ENCODE results near the gene FGF18. TPM values are rescaled to one million over a fixed set of nuclear protein-coding genes. Genes with fewer than 3 reads are reported as not detected.

FGF18 gene
- total RNA-seq, 4 donors from 2014 or later, result 0.20 TPM; not detected in 3

- in situ Hi-C loops (cut with MboI; ENCODE audit: low sequenced_read_pairs in 4 of 4), result no loop called here
- Histone ChIP-seq H3K9me3 (no peaks in the 10 kb centered on the region), H3K4me3 (no peak overlapping the region), H3K27ac (no peak overlapping the region), H3K36me3 (no peaks in the 10 kb centered on the region), H3K27me3 (no peaks in the 10 kb centered on the region), H3K4me1 (no peaks in the 10 kb centered on the region)
- DNase-seq, result no peak
- ATAC-seq, result no peak
- intact Hi-C loops (cut with DNase I; ENCODE audit: low total_unique reads), result no loop called here
- TF ChIP-seq CTCF (IDR thresholded peaks at IDR 0.05 in 4 of 5, conservative IDR thresholded peaks at IDR 0.05 in 1 of 5) (no peak), POLR2A (IDR thresholded peaks at IDR 0.05) (no peak)
These were observed 25.1 kb downstream of the FGF18 start for GRCh38 chr5:171444582-171444981.

GRCh38 chr5:171445644-171446516, 26.4 kb downstream of the FGF18 start:
- DNase-seq (peak in 1 of 2 donors; percentile 24), ATAC-seq (peak; percentile 28 to 40)
- Histone ChIP-seq H3K4me3 (no peak overlapping the region), H3K4me1 (no peaks in the 10 kb centered on the region), H3K36me3 (no peaks in the 10 kb centered on the region), H3K27ac (no peak overlapping the region), H3K9me3 (no peaks in the 10 kb centered on the region), H3K27me3 (no peaks in the 10 kb centered on the region)
- in situ Hi-C loops (cut with MboI; ENCODE audit: low sequenced_read_pairs in 4 of 4) (no loop called here), intact Hi-C loops (cut with DNase I; ENCODE audit: low total_unique reads) (no loop called here)
- TF ChIP-seq POLR2A (IDR thresholded peaks at IDR 0.05) (no peak), CTCF (IDR thresholded peaks at IDR 0.05 in 4 of 5, conservative IDR thresholded peaks at IDR 0.05 in 1 of 5) (no peak)

- Histone ChIP-seq H3K36me3 (no peaks in the 10 kb centered on the region), H3K9me3 (no peaks in the 10 kb centered on the region), H3K27ac (no peak overlapping the region), H3K4me3 (no peak overlapping the region), H3K27me3 (no peaks in the 10 kb centered on the region), H3K4me1 (no peaks in the 10 kb centered on the region)
- intact Hi-C loops (cut with DNase I; ENCODE audit: low total_unique reads) (no loop called here), in situ Hi-C loops (cut with MboI; ENCODE audit: low sequenced_read_pairs in 4 of 4) (no loop called here)
- no peak for TF ChIP-seq CTCF (IDR thresholded peaks at IDR 0.05 in 4 of 5, conservative IDR thresholded peaks at IDR 0.05 in 1 of 5)
- no peak for TF ChIP-seq POLR2A (IDR thresholded peaks at IDR 0.05)
- DNase-seq (no peak), ATAC-seq (no peak)
These were observed 27.8 kb downstream of the FGF18 start for GRCh38 chr5:171447226-171447625.

- intact Hi-C loops (cut with DNase I; ENCODE audit: low total_unique reads) (no loop called here), in situ Hi-C loops (cut with MboI; ENCODE audit: low sequenced_read_pairs in 4 of 4) (no loop called here)
- Histone ChIP-seq H3K4me3 (no peak overlapping the region), H3K4me1 (no peaks in the 10 kb centered on the region), H3K9me3 (no peaks in the 10 kb centered on the region), H3K27ac (no peak overlapping the region), H3K36me3 (no peaks in the 10 kb centered on the region), H3K27me3 (no peaks in the 10 kb centered on the region)
- TF ChIP-seq POLR2A (IDR thresholded peaks at IDR 0.05), result no peak
- no peak for TF ChIP-seq CTCF (IDR thresholded peaks at IDR 0.05 in 4 of 5, conservative IDR thresholded peaks at IDR 0.05 in 1 of 5)
- ATAC-seq, result no peak
- no peak for DNase-seq
These were observed 30.0 kb downstream of the FGF18 start for GRCh38 chr5:171449426-171449825.

All from gastrocnemius medialis (tissue), 4 donors.